HG03039 (cell line): ENCODE data around the gene NOVA2.
"Not testable (repeated sequence)": the region's sequence is repeated elsewhere in the genome, so short reads cannot be mapped to it uniquely, and the experiment has no call there.

Source experiments
- ATAC-seq: cut with Tn5 transposase; IDR thresholded peaks from one replicate; pipeline ENCODE4 v1.9.1; 2021; ENCODE audit warnings: mild to moderate bottlenecking, moderate library complexity; ENCODE audit not compliant: unreplicated experiment

NOVA2 gene

GRCh38 chr19:45897261-45897812 is 76.3 kb downstream of the NOVA2 start:
- no peak for ATAC-seq

- ATAC-seq = not testable (repeated sequence)
These were observed 77.6 kb downstream of the NOVA2 start for GRCh38 chr19:45895983-45896599.

- ATAC-seq = no peak
These were observed 78.1 kb downstream of the NOVA2 start for GRCh38 chr19:45895519-45895972.

- ATAC-seq = no peak
These were observed 82.8 kb downstream of the NOVA2 start for GRCh38 chr19:45890877-45891276.

GRCh38 chr19:45889210-45889885 is 84.3 kb downstream of the NOVA2 start:
- ATAC-seq = no peak

- no peak for ATAC-seq
These were observed 86.4 kb downstream of the NOVA2 start for GRCh38 chr19:45887200-45887710.

- peak; percentile 34 for ATAC-seq
These were observed 87.1 kb downstream of the NOVA2 start for GRCh38 chr19:45886427-45887199.

- peak; percentile 51 for ATAC-seq
These were observed 87.9 kb downstream of the NOVA2 start, which contains the start of gene IRF2BP1 for GRCh38 chr19:45885556-45886426. TSS of gene IRF2BP1 (minus strand) at chr19:45886141. CDS start at chr19:45885774, 367 bp downstream.

GRCh38 chr19:45884682-45885555 is 88.7 kb downstream of the NOVA2 start:
- no peak for ATAC-seq

GRCh38 chr19:45883881-45884681 is 89.6 kb downstream of the NOVA2 start:
- no peak for ATAC-seq
